T-cell (primary cell): ENCODE measurements around the gene SSRP1. TPM values are rescaled to one million over a fixed set of nuclear protein-coding genes. Genes with fewer than 3 reads are reported as not detected.
"Not testable (repeated sequence)": the region's sequence is repeated elsewhere in the genome, so short reads cannot be mapped to it uniquely, and the experiment has no call there.

Source experiments
- ATAC-seq, 4 experiments: fragments of 200-7000 bp in 3 of 4; fragments of 150-1000 bp in 1 of 4; cut with Tn5 transposase; replicated peaks in 1 of 4; 1 replicate in 3 of 4; 2 replicates in 1 of 4; pipeline ENCODE4 v1.10.0; 2021; ENCODE audit warnings: moderate library complexity in 3 of 4, mild to moderate bottlenecking in 2 of 4, moderate number of reproducible peaks in 1 of 4
- CTCF ChIA-PET, 2 donors: fragments of 300-600 bp; sonication (Branson Sonifier 250); formaldehyde crosslinking; loops; one replicate each; lab custom pipeline; 2022; ENCODE audit warnings: antibody characterized with exemption in 2 of 2; lab: Charles Lee
- POLR2A ChIA-PET, 2 donors: fragments of 300-600 bp; sonication (Branson Sonifier 250); formaldehyde crosslinking; loops; one replicate each; lab custom pipeline; 2022; ENCODE audit warnings: antibody characterized with exemption in 2 of 2; lab: Charles Lee
- DNase-seq, 35 experiments: peaks; one replicate each; pipeline versions ENCODE4 v3.0.0 to v3.0.0-alpha.2; 2013 to 2023
- H3K27ac ChIP-seq: one replicate; pipeline ENCODE4 v1.5.1; 2013; ENCODE audit warnings: low read length
- H3K27me3 ChIP-seq, 2 experiments: replicated peaks in 1 of 2; 1 replicate in 1 of 2; 2 replicates in 1 of 2; pipeline versions ENCODE4 v1.6.1 to v1.7.0; 2013; ENCODE audit warnings: low read length in 1 of 2, mixed read lengths in 1 of 2; ENCODE audit not compliant: control insufficient read depth in 2 of 2, insufficient read depth in 2 of 2; ENCODE audit errors: extremely low read depth in 1 of 2
- H3K36me3 ChIP-seq, 2 donors: 1 replicate in 1 of 2; 2 replicates in 1 of 2; pipeline versions ENCODE4 v1.6.1 to v1.7.0; 2013; ENCODE audit warnings: low read length in 1 of 2; ENCODE audit not compliant: control insufficient read depth in 2 of 2, insufficient read depth in 1 of 2; ENCODE audit errors: extremely low read depth in 1 of 2
- H3K4me1 ChIP-seq, 2 experiments: 1 replicate in 1 of 2; 2 replicates in 1 of 2; pipeline versions ENCODE4 v1.6.1 to v1.7.0; 2013; ENCODE audit warnings: low read length in 2 of 2, mixed read lengths in 1 of 2; ENCODE audit not compliant: insufficient read depth in 2 of 2, control insufficient read depth in 1 of 2; ENCODE audit errors: extremely low read depth in 1 of 2
- H3K4me3 ChIP-seq, 2 donors: 1 replicate in 1 of 2; 2 replicates in 1 of 2; pipeline versions ENCODE4 v1.5.1 to v1.7.0; 2013; ENCODE audit warnings: mild to moderate bottlenecking in 2 of 2, low read length in 1 of 2, moderate library complexity in 1 of 2; ENCODE audit not compliant: control insufficient read depth in 1 of 2; ENCODE audit errors: extremely low read depth in 1 of 2
- H3K9me3 ChIP-seq: 2 replicates; pipeline ENCODE4 v1.7.0; 2013
- H3K27ac Mint-ChIP-seq, 2 donors: one replicate each; pipeline ENCODE4 v1.8.0; 2020 to 2021; ENCODE audit warnings: mild to moderate bottlenecking in 2 of 2, mixed read lengths in 2 of 2
- H3K27me3 Mint-ChIP-seq, 2 donors: one replicate each; pipeline ENCODE4 v1.8.0; 2021 to 2022; ENCODE audit warnings: mixed read lengths in 2 of 2
- H3K36me3 Mint-ChIP-seq: one replicate; pipeline ENCODE4 v1.8.0; 2021; ENCODE audit warnings: mixed read lengths
- H3K4me1 Mint-ChIP-seq, 3 donors: one replicate each; pipeline ENCODE4 v1.8.0; 2020 to 2022; ENCODE audit warnings: mixed read lengths in 3 of 3, mild to moderate bottlenecking in 1 of 3
- H3K4me3 Mint-ChIP-seq, 3 donors: one replicate each; pipeline ENCODE4 v1.8.0; 2020 to 2022; ENCODE audit warnings: mild to moderate bottlenecking in 3 of 3, mixed read lengths in 3 of 3, moderate library complexity in 3 of 3
- H3K9me3 Mint-ChIP-seq, 3 donors: one replicate each; pipeline ENCODE4 v1.8.0; 2020 to 2022; ENCODE audit warnings: mixed read lengths in 3 of 3
- WGBS: methylation state at CpG from one replicate; pipeline ENCODE4 v1.1.5; 2013; ENCODE audit warnings: missing lambda C conversion rate; ENCODE audit not compliant: insufficient coverage; 5-methylcytosine and 5-hydroxymethylcytosine counted together
- total RNA-seq, 35 experiments: library from RNA in 6 of 35; stranded (reverse) in 6 of 35; fragments of 120-200 nt in 1 of 35; gene quantifications; one replicate each; pipeline versions ENCODE4 v1.2.1 to v1.2.4 and lab custom pipeline; 2013 to 2026

Gene SSRP1
- total RNA-seq, 5 donors from 2014 or later (not counting 1 experiment from before 2014, with no cell fraction given): 50.2 to 78.1 (median 75.7) TPM

- no peaks in the 10 kb centered on the region for H3K9me3 Mint-ChIP-seq
- 63% methylated on average over 3 of the region's 5 CpGs for WGBS
- Histone ChIP-seq H3K36me3 (no peaks in the 10 kb centered on the region), H3K9me3 (no peaks in the 10 kb centered on the region), H3K27me3 (peaks cover 0 to 18% of the 10 kb centered on the region in 2 experiments), H3K4me3 (no peak overlapping the region), H3K4me1 (no peaks in the 10 kb centered on the region), H3K27ac (no peak overlapping the region)
- no peak for DNase-seq
- no peaks in the 10 kb centered on the region for H3K4me1 Mint-ChIP-seq
- ChIA-PET CTCF (no interaction called here), POLR2A (no interaction called here)
- no peak overlapping the region for H3K4me3 Mint-ChIP-seq
- no peak for ATAC-seq
- H3K27me3 Mint-ChIP-seq: peaks cover 0 to 5% of the 10 kb centered on the region in 2 donors
- H3K27ac Mint-ChIP-seq: no peak overlapping the region
- H3K36me3 Mint-ChIP-seq: no peaks in the 10 kb centered on the region
Measured at GRCh38 chr11:57368845-57369232, 33.1 kb upstream of the SSRP1 start.

GRCh38 chr11:57368106-57368844, 32.6 kb upstream of the SSRP1 start:
- Mint-ChIP-seq H3K9me3 (no peaks in the 10 kb centered on the region), H3K4me3 (no peak overlapping the region), H3K27ac (no peak overlapping the region), H3K36me3 (no peaks in the 10 kb centered on the region), H3K27me3 (peaks cover 1 to 5% of the 10 kb centered on the region in 2 donors), H3K4me1 (no peaks in the 10 kb centered on the region)
- Histone ChIP-seq H3K4me3 (no peak overlapping the region), H3K9me3 (no peaks in the 10 kb centered on the region), H3K36me3 (no peaks in the 10 kb centered on the region), H3K4me1 (no peaks in the 10 kb centered on the region), H3K27ac (no peak overlapping the region), H3K27me3 (peaks cover 0 to 18% of the 10 kb centered on the region in 2 experiments)
- ChIA-PET POLR2A (no interaction called here), CTCF (no interaction called here)
- DNase-seq (no peak), ATAC-seq (no peak)
- WGBS: 63% methylated on average over 7 of the region's 19 CpGs

GRCh38 chr11:57364851-57365660, 29.4 kb upstream of the SSRP1 start:
- Mint-ChIP-seq H3K4me1 (no peaks in the 10 kb centered on the region), H3K4me3 (no peak overlapping the region), H3K9me3 (peaks cover 0 to 2% (median 0%) of the 10 kb centered on the region in 3 donors), H3K27me3 (peaks cover 4 to 15% of the 10 kb centered on the region in 2 donors), H3K36me3 (no peaks in the 10 kb centered on the region), H3K27ac (no peak overlapping the region)
- Histone ChIP-seq H3K4me1 (no peaks in the 10 kb centered on the region), H3K4me3 (no peak overlapping the region), H3K27me3 (peaks cover 0 to 19% of the 10 kb centered on the region in 2 experiments), H3K27ac (no peak overlapping the region), H3K9me3 (no peaks in the 10 kb centered on the region), H3K36me3 (no peaks in the 10 kb centered on the region)
- ChIA-PET CTCF (interaction anchor here in 1 of 2 donors (0.7 kb wide), 1 partner anchor 12 kb away, joined by 3 read pairs; no protein-coding TSS in a partner anchor), POLR2A (no interaction called here)
- DNase-seq (no peak), ATAC-seq (no peak)
- 76% methylated on average over 5 of the region's 9 CpGs for WGBS

GRCh38 chr11:57363131-57364080, 27.7 kb upstream of the SSRP1 start:
- Histone ChIP-seq H3K4me1 (no peaks in the 10 kb centered on the region), H3K4me3 (no peak overlapping the region), H3K27ac (no peak overlapping the region), H3K9me3 (no peaks in the 10 kb centered on the region), H3K36me3 (no peaks in the 10 kb centered on the region), H3K27me3 (peaks cover 0 to 13% of the 10 kb centered on the region in 2 experiments)
- peaks cover 4 to 15% of the 10 kb centered on the region in 2 donors for H3K27me3 Mint-ChIP-seq
- no peaks in the 10 kb centered on the region for H3K4me1 Mint-ChIP-seq
- no peak overlapping the region for H3K4me3 Mint-ChIP-seq
- ChIA-PET CTCF (interaction anchor here (0.5 to 1.4 kb wide), 3 partner anchors 14 to 212 kb away, joined by 3 read pairs; no protein-coding TSS in a partner anchor), POLR2A (no interaction called here)
- H3K27ac Mint-ChIP-seq: no peak overlapping the region
- H3K9me3 Mint-ChIP-seq: peaks cover 0 to 2% (median 0%) of the 10 kb centered on the region in 3 donors
- DNase-seq (no peak), ATAC-seq (no peak)
- H3K36me3 Mint-ChIP-seq: no peaks in the 10 kb centered on the region
- WGBS: 85% methylated on average over 3 of the region's 7 CpGs

- Mint-ChIP-seq H3K4me1 (no peaks in the 10 kb centered on the region), H3K27me3 (peaks cover 4 to 15% of the 10 kb centered on the region in 2 donors), H3K9me3 (peaks cover 0 to 2% (median 0%) of the 10 kb centered on the region in 3 donors), H3K27ac (no peak overlapping the region), H3K36me3 (no peaks in the 10 kb centered on the region), H3K4me3 (no peak overlapping the region)
- Histone ChIP-seq H3K4me1 (no peaks in the 10 kb centered on the region), H3K4me3 (no peak overlapping the region), H3K9me3 (no peaks in the 10 kb centered on the region), H3K27me3 (peaks cover 0 to 4% of the 10 kb centered on the region in 2 experiments), H3K36me3 (no peaks in the 10 kb centered on the region), H3K27ac (no peak overlapping the region)
- ATAC-seq: no peak
- CTCF ChIA-PET: interaction anchor here (1.1 to 1.4 kb wide), 2 partner anchors 16 to 96 kb away, joined by 3 to 5 read pairs; no protein-coding TSS in a partner anchor
- DNase-seq: no peak
- POLR2A ChIA-PET: no interaction called here
- WGBS: no CpG with 5 or more reads among the region's 3 CpGs
Measured at GRCh38 chr11:57361926-57362325, 26.2 kb upstream of the SSRP1 start.

GRCh38 chr11:57361420-57361819, 25.7 kb upstream of the SSRP1 start:
- H3K36me3 Mint-ChIP-seq, H3K4me3 ChIP-seq, ATAC-seq, H3K4me1 Mint-ChIP-seq, H3K4me1 ChIP-seq, H3K9me3 Mint-ChIP-seq, H3K36me3 ChIP-seq, H3K27me3 ChIP-seq, H3K9me3 ChIP-seq, H3K4me3 Mint-ChIP-seq, DNase-seq, H3K27ac ChIP-seq, POLR2A ChIA-PET: not testable (repeated sequence)
- H3K27me3 Mint-ChIP-seq: peaks cover 4 to 15% of the 10 kb centered on the region in 2 donors
- CTCF ChIA-PET: interaction anchor here (0.6 to 1.1 kb wide), 2 partner anchors 97 to 438 kb away, joined by 5 to 6 read pairs; no protein-coding TSS in a partner anchor
- peak overlapping the region in 1 of 2 donors; percentile 48 for H3K27ac Mint-ChIP-seq
